ENCODE results near the gene C5orf15.

The C5orf15 gene

DNA sequence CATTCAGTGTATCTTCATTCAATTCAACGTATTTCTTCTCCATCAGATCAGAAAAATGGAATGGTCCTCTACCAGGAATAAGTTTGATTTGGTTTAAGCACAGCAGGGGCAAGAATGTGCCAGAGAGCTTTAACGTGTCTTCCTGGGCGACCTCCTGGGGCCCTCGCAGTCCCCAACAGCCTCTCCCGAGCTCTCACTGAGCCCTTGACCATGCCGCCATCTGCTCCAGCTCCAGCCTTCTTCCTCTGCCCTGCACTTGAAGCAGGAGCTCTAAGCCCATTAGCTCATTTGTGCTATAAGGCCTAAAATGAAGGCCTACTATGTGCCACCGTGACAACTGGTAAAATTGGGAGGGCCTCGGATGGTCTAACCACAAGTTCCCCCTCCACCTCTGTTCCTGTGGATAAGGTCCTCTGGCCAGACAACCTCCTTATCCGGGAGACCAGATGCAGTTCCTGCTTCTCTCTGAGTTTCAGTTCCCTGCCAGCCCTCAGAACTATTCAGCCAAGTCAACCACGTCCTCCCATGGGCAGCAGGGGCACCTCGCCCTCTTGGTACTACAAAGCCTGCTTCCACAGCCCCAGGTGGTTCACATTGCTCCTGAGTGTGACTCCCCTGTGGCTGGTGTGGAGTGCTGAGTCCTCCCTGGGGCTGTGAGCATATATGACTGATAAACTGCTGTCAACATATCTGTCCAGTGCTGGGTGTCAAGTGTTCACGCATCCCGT is 35.8 kb downstream of the C5orf15 start:
- no peak for DNase-seq (ENCODE audit: low read depth)
- no peak overlapping the region for H3K4me3 ChIP-seq (ENCODE audit: low read depth, low read length)
- TF ChIP-seq, protein P1, sequence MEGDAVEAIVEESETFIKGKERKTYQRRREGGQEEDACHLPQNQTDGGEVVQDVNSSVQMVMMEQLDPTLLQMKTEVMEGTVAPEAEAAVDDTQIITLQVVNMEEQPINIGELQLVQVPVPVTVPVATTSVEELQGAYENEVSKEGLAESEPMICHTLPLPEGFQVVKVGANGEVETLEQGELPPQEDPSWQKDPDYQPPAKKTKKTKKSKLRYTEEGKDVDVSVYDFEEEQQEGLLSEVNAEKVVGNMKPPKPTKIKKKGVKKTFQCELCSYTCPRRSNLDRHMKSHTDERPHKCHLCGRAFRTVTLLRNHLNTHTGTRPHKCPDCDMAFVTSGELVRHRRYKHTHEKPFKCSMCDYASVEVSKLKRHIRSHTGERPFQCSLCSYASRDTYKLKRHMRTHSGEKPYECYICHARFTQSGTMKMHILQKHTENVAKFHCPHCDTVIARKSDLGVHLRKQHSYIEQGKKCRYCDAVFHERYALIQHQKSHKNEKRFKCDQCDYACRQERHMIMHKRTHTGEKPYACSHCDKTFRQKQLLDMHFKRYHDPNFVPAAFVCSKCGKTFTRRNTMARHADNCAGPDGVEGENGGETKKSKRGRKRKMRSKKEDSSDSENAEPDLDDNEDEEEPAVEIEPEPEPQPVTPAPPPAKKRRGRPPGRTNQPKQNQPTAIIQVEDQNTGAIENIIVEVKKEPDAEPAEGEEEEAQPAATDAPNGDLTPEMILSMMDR (IDR thresholded peaks at IDR 0.05; ENCODE audit: control insufficient read depth, extremely low read depth, insufficient read depth): no peak

DNA sequence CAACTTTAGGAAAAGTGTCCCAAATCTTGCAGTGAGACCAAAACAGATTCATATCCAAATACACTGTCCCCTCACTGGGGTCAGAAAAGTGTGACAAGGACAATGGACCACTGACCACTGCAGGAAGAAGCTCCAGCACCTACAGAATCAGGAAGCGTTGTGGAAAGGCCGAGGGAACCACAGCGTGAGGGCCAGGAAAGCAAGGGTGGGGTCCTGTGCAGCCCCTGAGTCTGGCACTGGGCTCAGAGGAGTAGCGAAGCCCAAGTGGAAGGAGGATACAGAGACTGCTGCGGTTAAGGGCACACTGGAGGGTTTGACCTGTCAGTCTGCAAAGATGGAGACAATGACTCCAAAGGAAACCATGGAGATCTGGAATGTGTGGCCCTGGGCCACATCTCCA is 36.9 kb downstream of the C5orf15 start:
- no peak overlapping the region for H3K4me3 ChIP-seq (ENCODE audit: low read depth, low read length)
- no peak for DNase-seq (ENCODE audit: low read depth)

DNA sequence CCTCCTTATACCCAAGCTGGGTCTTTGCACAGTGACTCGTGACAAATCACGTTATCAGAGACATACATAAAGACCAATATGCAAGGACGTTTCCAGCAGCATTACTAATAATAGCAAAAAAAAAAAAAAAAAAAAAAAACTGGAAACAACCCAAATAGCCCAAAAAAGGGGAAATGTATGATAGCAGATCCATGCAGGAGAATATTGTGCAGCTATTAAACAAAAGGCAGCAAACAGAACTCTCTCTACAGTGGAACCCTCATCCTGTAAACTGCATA is 37.7 kb downstream of the C5orf15 start:
- H3K4me3 ChIP-seq (ENCODE audit: low read depth, low read length): no peak overlapping the region
- DNase-seq (ENCODE audit: low read depth): no peak

More for the DNA sequence above, 36.9 kb downstream of the C5orf15 start:
- TF ChIP-seq, protein P1 (IDR thresholded peaks at IDR 0.05; ENCODE audit: control insufficient read depth, extremely low read depth, insufficient read depth): no peak

DNA sequence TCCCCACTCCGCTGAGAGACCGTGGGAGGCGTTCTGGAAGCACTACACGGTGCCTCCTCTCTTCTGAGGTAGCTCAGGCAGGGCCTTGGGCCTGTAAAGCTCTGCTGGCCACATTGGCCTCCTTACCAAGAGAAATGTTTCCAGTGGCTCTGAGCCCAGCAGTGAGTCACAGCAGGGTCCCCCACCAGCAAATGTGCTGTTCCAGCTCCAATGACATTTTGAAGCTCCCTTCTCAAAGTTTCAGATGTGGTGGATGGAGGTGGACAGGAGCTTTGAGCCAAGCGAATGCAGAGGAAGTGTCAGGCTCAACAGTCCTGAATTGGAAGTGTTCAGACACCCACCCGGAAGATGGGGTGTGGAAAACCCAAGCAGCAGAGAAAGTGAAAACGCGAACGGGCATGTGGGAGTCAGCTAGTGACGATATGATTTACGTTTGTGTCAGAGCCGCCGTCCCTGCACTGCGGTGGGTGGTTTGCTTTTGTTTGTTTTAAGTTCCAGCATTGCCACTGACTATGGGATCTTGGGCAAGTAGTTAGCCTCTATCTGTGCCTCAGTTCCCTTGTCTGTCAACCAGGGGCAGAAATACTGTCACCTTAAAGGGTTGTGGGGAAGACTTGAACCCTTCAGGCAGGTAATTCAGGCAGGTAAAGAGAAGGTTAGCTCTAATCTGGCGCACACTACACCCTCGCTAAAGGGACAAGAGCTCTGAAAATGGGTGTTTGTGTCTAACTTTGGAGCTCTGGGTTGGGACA is 38.2 kb downstream of the C5orf15 start:
- H3K4me3 ChIP-seq (ENCODE audit: low read depth, low read length): no peak overlapping the region
- TF ChIP-seq, protein P1 (IDR thresholded peaks at IDR 0.05; ENCODE audit: control insufficient read depth, extremely low read depth, insufficient read depth): no peak
- DNase-seq (ENCODE audit: low read depth): no peak

More for the DNA sequence above, 37.7 kb downstream of the C5orf15 start:
- TF ChIP-seq, protein P1 (IDR thresholded peaks at IDR 0.05; ENCODE audit: control insufficient read depth, extremely low read depth, insufficient read depth): no peak

DNA sequence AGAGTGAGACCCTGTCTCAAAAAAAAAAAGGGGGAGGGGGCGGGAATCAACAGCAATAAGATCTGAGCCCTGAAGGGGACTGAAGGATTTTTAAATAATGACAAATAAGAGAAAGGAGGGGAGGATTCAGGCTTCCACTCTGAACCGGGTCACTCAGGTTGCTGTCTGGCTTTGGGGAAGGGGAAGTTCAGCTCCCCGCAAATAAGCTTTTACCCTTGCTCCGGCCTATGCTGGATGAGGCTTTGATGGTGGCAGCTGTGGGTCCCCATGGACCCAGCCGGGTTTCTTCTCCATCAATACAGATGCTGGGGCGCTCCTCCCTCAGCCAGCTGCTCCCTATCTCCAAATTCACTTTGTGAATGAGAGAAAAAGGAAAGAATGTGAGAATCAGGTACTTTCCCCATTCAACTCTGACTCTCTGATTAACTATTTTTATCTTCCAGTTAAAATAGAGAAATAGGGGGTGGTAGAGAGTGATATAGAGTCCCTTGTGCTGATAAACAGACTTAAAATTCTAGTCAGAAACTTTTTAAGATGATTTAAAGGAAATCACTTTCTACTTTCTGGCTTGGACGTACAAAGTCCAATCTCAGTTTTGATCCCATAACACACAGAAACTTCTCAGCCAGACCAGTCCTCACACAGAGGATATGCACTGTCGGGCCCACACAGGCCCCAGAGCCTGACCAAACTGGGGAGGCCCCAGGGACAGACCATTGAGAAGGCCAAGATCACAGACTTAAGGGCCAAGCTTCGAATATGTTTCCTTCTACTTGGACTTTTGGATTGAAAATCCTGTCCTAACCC is 39.6 kb downstream of the C5orf15 start:
- no peak for DNase-seq (ENCODE audit: low read depth)

More for the DNA sequence above, 39.6 kb downstream of the C5orf15 start:
- no peak overlapping the region for H3K4me3 ChIP-seq (ENCODE audit: low read depth, low read length)
- TF ChIP-seq, protein P1 (IDR thresholded peaks at IDR 0.05; ENCODE audit: control insufficient read depth, extremely low read depth, insufficient read depth): no peak
